NT2/D1 (cell line): ENCODE results near the gene FER.

Experiments
- DNase-seq: peaks from one replicate; pipeline ENCODE4 v3.0.0-alpha.2; 2011; ENCODE audit warnings: low read depth, low spot score
- H3K27me3 ChIP-seq: 2 replicates; pipeline ENCODE4 v1.6.0; 2011; ENCODE audit warnings: mild to moderate bottlenecking; ENCODE audit not compliant: insufficient read length, insufficient read depth
- H3K36me3 ChIP-seq: 2 replicates; pipeline ENCODE4 v1.6.1; 2011; ENCODE audit warnings: mild to moderate bottlenecking, low read length, mixed read lengths; ENCODE audit not compliant: insufficient read depth, insufficient read length
- H3K4me1 ChIP-seq: 2 replicates; pipeline ENCODE4 v1.5.1; 2011; ENCODE audit not compliant: insufficient read depth, insufficient read length
- H3K4me3 ChIP-seq: 2 replicates; pipeline ENCODE4 v1.5.1; 2011; ENCODE audit warnings: low read depth; ENCODE audit not compliant: insufficient read length
- H3K9ac ChIP-seq: 2 replicates; pipeline ENCODE4 v1.6.0; 2011; ENCODE audit warnings: low read depth; ENCODE audit not compliant: insufficient read length
- H3K9me3 ChIP-seq: 2 replicates; pipeline ENCODE4 v1.5.1; 2011; ENCODE audit warnings: mild to moderate bottlenecking, low read length; ENCODE audit not compliant: insufficient read depth
- SUZ12 ChIP-seq: IDR thresholded peaks from 2 replicates; pipeline ENCODE4 v1.6.1; 2011; ENCODE audit not compliant: insufficient read length, insufficient read depth; ENCODE audit errors: extremely low read depth
- YY1 ChIP-seq: IDR thresholded peaks from 2 replicates; pipeline ENCODE4 v1.6.1; 2011; ENCODE audit not compliant: insufficient read length, insufficient read depth
- ZNF274 ChIP-seq: IDR thresholded peaks from 2 replicates; pipeline ENCODE4 v1.6.1; 2011; ENCODE audit warnings: mild to moderate bottlenecking, low read depth, low read length

FER gene

DNA sequence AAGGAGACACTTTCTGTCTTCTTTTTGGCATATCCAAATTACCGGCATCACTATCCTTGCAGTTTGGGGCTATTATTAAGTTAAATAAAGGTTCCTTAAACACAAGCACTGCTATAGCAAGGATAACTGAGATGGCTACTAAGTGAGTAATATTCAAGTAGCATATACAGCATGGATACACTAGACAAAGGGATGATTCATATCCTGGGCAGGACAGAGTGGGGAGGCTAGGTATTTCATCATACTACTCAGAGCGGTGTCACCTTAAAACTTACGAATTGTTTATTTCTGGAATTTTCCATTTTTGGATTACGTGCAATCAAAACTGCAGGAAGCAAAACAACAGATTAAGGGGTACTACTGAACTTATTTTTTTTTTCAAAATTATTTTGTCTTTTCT is 54.1 kb downstream of the FER start:
- no peaks in the 10 kb centered on the region for H3K4me1 ChIP-seq
- no peak for TF ChIP-seq YY1
- no peak for TF ChIP-seq SUZ12
- no peak for TF ChIP-seq ZNF274
- no peak for DNase-seq
- no peaks in the 10 kb centered on the region for H3K36me3 ChIP-seq
- no peaks in the 10 kb centered on the region for H3K27me3 ChIP-seq
- no peak overlapping the region for H3K9ac ChIP-seq
- 0 out of 2 replicates have a peak, but pooled peaks cover 7% of the 10 kb centered on the region for H3K9me3 ChIP-seq
- no peak overlapping the region for H3K4me3 ChIP-seq

DNA sequence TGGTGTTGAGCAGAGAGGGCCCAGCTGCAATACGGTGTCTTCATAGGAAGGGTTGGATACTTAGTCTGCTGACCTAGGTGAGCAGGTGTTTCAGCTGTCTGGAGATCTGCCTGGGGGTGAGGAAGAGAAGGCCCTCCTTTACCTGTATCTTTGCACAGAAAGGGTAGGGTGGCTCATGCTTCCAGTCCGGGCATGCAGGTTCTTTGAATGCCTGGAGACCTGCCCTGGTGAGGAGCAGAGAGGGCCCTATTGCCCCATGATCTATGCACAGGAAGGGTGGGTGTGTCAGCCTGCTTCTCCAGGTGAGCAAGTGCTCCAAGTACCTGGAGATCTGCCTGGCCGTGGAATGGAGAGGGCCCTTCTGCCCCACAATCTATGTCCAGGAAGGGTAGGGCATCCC is 63.0 kb downstream of the FER start:
- no peak for DNase-seq
- no peak overlapping the region for H3K9ac ChIP-seq
- no peaks in the 10 kb centered on the region for H3K27me3 ChIP-seq
- H3K36me3 ChIP-seq = no peaks in the 10 kb centered on the region
- H3K9me3 ChIP-seq = peaks cover 10% of the 10 kb centered on the region; the same call in 1 of the 2 replicates
- H3K4me1 ChIP-seq = no peaks in the 10 kb centered on the region
- H3K4me3 ChIP-seq = no peak overlapping the region
- TF ChIP-seq YY1 = no peak
- TF ChIP-seq ZNF274 = no peak
- TF ChIP-seq SUZ12 = no peak

DNA sequence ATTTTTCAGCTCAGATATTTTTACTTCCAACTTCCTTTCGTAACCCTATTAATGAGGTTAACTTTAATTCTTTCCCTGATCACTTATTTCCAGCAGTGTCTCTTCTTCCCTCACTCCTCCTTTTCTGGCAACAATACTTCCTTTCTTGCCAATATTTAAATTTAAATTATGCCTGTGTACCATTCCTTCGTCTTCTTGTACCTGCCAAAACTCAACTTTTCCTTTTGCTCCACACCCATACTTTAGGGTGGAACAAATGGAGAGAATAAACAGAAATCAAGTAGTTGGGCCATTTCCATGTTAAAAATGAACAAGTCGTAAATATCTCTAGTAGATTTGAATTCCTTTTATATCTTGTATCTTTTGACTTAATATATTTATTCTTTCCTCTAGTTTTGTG is 66.0 kb downstream of the FER start:
- no peak overlapping the region for H3K9ac ChIP-seq
- H3K4me3 ChIP-seq = no peak overlapping the region
- no peaks in the 10 kb centered on the region for H3K36me3 ChIP-seq
- H3K9me3 ChIP-seq = peaks cover 10% of the 10 kb centered on the region; the same call in 1 of the 2 replicates
- H3K4me1 ChIP-seq = no peaks in the 10 kb centered on the region
- H3K27me3 ChIP-seq = no peaks in the 10 kb centered on the region
- DNase-seq = no peak
- no peak for TF ChIP-seq SUZ12
- no peak for TF ChIP-seq ZNF274
- no peak for TF ChIP-seq YY1

DNA sequence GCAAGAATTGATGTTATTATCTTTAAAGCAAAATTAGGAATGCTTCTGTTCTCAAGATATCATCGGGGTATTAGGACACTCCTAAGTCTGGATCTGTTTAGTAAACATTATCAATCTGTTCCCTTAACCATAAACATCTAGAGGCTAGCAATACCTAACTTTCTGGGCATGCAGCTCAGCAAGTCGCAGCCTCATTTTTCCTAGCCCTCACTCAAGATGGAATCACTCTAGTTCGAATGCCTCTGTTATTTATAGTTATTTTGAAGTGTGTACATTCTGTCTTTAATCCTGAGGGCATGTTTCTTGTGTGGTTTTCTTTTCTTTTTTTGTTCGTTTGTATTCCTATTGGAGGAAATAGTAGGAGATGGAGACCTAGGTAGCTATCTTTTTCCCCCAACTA is 66.9 kb downstream of the FER start:
- DNase-seq = no peak
- Histone ChIP-seq H3K9ac (no peak overlapping the region), H3K4me1 (no peaks in the 10 kb centered on the region), H3K36me3 (no peaks in the 10 kb centered on the region), H3K4me3 (no peak overlapping the region), H3K9me3 (peaks cover 10% of the 10 kb centered on the region; the same call in 1 of the 2 replicates), H3K27me3 (no peaks in the 10 kb centered on the region)
- TF ChIP-seq SUZ12 (no peak), YY1 (no peak), ZNF274 (no peak)

DNA sequence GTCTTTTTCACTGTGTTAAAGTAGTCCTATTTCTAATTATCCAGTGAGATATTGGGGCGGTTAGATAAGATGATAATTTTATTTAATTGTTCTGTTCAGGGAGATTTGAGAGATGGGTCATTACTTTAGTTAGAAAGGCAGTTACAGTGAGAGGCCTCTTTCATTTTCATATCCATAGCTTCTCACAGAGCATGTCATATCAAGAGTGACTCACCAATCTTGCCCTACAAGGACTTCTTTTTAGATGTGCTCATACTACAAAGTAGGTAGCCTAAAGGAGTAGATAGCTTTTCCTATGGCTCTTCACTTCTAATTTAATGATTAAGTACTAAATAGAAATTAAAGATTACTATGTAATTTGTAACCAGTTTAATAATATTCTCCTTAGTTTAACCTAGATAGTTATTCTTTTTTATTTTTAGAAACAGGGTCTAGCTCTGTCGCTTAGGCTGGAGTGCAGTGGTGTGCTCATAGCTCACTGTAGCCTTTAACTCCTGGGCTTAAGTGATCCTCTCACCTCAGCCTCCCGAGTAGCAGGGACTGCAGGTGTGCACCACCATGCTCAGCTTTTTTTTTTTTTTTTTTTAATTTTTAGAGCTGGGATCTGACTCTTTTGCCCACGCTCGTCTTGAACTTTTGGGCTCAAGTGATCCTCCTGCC is 71.0 kb downstream of the FER start:
- no peak for DNase-seq
- Histone ChIP-seq H3K27me3 (no peaks in the 10 kb centered on the region), H3K9me3 (no peaks in the 10 kb centered on the region), H3K9ac (no peak overlapping the region), H3K4me1 (no peaks in the 10 kb centered on the region), H3K4me3 (no peak overlapping the region), H3K36me3 (no peaks in the 10 kb centered on the region)
- no peak for TF ChIP-seq YY1
- no peak for TF ChIP-seq ZNF274
- no peak for TF ChIP-seq SUZ12

DNA sequence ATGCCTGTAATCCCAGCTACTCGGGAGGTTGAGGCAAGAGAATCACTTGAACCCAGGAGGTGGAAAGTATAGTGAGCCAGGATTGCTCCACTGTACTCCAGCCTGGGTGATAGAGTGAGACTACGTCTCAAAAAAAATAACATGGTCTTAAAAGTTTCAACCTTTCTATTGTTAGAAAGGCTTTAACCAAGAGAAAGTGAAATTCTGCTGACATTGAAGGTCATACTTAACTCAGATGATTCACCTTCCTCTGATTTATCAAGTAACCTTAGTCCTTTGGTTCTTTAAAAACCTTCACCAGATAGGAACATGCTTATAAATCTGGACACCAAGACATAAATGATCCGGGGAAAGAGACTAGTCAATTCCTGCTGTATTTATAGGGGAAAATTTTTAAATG is 73.3 kb downstream of the FER start:
- H3K4me3 ChIP-seq = no peak overlapping the region
- no peaks in the 10 kb centered on the region for H3K9me3 ChIP-seq
- DNase-seq = no peak
- no peaks in the 10 kb centered on the region for H3K4me1 ChIP-seq
- no peak overlapping the region for H3K9ac ChIP-seq
- no peaks in the 10 kb centered on the region for H3K36me3 ChIP-seq
- no peaks in the 10 kb centered on the region for H3K27me3 ChIP-seq
- TF ChIP-seq YY1 (no peak), SUZ12 (no peak), ZNF274 (no peak)

DNA sequence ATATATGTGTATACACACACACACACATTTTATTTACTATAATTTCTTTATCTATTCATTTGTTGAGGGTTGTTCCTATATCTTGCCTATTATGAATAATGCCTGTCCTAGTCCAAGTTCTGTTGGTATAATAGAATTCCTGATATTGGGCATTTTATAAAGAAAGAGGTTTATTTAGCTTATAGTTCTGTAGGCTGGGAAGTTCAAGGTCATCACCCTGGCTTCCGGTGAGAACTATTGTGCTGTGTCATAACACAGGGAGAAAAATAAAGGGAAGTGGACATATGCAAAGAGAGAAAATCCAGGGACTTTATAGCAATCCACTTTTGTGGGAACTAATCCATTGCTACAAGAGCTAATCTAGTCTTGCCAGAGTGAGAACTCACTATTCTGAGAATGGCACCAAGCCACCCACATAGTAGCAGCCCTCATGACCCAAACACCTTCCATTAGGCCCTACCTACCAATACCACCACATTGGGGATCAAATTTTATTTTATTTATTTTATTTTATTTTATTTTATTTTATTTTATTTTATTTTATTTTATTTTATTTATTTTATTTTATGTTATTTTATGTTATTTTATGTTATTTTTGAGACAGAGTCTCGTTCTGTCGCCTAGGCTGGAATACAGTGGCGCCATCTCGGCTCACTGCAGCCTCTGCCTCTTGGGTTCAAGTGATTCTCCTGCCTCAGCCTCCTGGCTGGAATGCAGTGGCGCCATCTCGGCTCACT is 74.7 kb downstream of the FER start:
- no peak overlapping the region for H3K4me3 ChIP-seq
- H3K4me1 ChIP-seq = no peaks in the 10 kb centered on the region
- H3K9ac ChIP-seq = no peak overlapping the region
- H3K27me3 ChIP-seq = no peaks in the 10 kb centered on the region
- no peak for DNase-seq
- TF ChIP-seq YY1 = no peak
- no peak for TF ChIP-seq ZNF274
- TF ChIP-seq SUZ12 = no peak
- no peaks in the 10 kb centered on the region for H3K9me3 ChIP-seq
- no peaks in the 10 kb centered on the region for H3K36me3 ChIP-seq

DNA sequence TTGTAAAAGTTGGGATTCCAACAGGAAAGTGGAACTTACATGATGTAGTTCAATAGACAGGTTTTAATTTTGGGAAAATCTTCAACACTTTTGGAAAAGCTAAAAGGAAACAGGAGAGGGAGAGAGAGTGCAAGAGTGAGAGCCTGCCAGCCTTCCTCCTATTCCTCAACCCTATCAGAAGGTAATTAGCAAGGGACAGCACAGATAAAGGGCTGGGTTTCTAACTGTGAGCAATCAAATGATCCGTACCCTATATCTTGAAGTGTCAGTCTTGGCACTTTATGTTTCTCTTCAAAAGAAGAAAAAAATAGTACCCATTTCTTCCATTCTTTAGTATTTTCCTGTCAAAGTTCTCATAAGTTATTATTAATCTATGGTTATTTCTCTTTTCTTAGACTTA is 79.4 kb downstream of the FER start:
- Histone ChIP-seq H3K4me1 (no peaks in the 10 kb centered on the region), H3K9me3 (no peaks in the 10 kb centered on the region), H3K27me3 (no peaks in the 10 kb centered on the region), H3K9ac (no peak overlapping the region), H3K4me3 (no peak overlapping the region), H3K36me3 (no peaks in the 10 kb centered on the region)
- no peak for DNase-seq
- TF ChIP-seq SUZ12 (no peak), ZNF274 (no peak), YY1 (no peak)
